ENCODE measurements around the gene RABEP1.

RABEP1 gene

DNA sequence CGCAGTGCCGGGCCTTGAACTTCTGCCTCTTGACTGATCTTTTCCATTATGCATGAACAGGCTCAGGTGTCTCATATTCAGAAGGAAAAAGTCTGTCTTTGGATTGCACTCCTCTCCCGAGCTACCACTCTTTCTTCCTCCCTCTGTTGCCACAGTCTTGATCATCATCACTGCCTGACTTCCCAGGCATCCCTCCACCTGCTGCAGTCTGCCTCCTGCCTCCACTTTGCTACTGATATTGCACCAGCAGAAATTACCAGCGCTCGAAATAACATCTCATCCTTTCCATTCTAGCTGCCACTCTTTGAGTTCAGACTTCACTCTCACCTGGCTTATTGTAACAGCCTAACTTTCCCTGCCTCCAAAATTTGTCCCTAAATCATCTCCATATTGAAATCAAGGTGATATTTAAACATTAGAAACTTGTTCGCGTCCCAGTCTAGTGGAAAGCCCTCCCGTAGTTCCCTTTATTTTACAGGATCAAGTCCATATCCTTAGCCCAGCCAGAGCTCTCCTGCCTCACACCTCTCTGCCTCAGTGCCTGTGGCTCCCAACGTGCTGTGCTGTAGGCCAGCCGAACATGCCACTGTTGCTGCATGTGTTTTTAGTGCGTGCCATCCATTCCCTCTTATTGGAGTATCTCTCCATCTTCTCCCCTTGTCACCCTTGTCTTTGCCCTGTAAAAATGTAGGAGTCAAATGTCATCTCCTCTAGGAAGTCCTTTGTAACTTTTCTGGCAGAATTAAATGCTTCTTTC is 97.4 kb downstream of the RABEP1 start:
- Histone ChIP-seq H3K27me3 (ENCODE audit: control insufficient read depth, insufficient read depth, low read length) (no peaks in the 10 kb centered on the region), H3K27ac (peak overlapping the region; percentile 20), H3K4me3 (ENCODE audit: low read depth, low read length) (no peak overlapping the region), H2AFZ (no peak overlapping the region), H3K9me3 (ENCODE audit: control insufficient read depth, low read length) (no peaks in the 10 kb centered on the region), H3K79me2 (no peaks in the 10 kb centered on the region), H3K4me2 (ENCODE audit: low read length) (no peak overlapping the region), H3K9ac (no peak overlapping the region), H3K36me3 (ENCODE audit: control insufficient read depth, insufficient read depth, low read length) (no peaks in the 10 kb centered on the region), H3K4me1 (peaks cover 9% of the 10 kb centered on the region)
- TF ChIP-seq, protein P1, sequence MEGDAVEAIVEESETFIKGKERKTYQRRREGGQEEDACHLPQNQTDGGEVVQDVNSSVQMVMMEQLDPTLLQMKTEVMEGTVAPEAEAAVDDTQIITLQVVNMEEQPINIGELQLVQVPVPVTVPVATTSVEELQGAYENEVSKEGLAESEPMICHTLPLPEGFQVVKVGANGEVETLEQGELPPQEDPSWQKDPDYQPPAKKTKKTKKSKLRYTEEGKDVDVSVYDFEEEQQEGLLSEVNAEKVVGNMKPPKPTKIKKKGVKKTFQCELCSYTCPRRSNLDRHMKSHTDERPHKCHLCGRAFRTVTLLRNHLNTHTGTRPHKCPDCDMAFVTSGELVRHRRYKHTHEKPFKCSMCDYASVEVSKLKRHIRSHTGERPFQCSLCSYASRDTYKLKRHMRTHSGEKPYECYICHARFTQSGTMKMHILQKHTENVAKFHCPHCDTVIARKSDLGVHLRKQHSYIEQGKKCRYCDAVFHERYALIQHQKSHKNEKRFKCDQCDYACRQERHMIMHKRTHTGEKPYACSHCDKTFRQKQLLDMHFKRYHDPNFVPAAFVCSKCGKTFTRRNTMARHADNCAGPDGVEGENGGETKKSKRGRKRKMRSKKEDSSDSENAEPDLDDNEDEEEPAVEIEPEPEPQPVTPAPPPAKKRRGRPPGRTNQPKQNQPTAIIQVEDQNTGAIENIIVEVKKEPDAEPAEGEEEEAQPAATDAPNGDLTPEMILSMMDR (IDR thresholded peaks at IDR 0.05), result no peak

DNA sequence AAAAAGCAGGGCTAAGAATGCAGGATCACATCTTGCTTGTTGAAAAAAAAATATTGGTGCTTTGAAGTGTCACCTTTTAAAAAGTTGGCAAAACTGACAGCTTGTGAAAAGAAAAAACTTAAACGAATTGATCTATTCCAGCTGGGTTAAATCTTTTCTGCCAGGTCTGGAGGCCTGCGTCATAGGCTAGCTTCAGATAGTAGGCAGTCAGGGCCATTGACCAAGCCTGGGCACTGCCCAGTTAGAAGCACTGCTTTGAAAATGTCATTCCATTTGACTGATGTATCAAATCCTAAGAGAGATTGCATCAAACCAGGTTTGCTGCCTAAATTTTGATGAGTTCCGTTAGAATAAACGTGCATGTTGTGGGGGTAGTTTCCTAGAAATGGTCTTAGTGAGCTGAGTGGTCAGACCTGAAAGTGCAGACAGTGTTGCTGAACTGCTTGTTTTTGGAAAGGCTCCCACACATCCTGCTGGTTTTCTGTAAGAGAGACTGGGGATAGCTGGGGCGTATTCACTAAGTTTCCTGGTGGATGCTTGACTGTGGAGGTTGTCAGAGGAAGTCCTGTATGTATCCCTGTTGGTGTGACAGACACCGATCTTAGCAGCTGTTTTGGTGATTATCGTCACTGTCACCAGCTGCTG is 98.5 kb downstream of the RABEP1 start:
- H3K27me3 ChIP-seq (ENCODE audit: control insufficient read depth, insufficient read depth, low read length), result no peaks in the 10 kb centered on the region
- TF ChIP-seq, protein P1 (IDR thresholded peaks at IDR 0.05), result no peak
- H3K9ac ChIP-seq, result no peak overlapping the region
- H3K4me3 ChIP-seq (ENCODE audit: low read depth, low read length), result no peak overlapping the region
- H3K4me2 ChIP-seq (ENCODE audit: low read length), result no peak overlapping the region
- no peak overlapping the region for H2AFZ ChIP-seq
- H3K4me1 ChIP-seq, result peaks cover 2% of the 10 kb centered on the region
- no peaks in the 10 kb centered on the region for H3K36me3 ChIP-seq (ENCODE audit: control insufficient read depth, insufficient read depth, low read length)
- no peaks in the 10 kb centered on the region for H3K9me3 ChIP-seq (ENCODE audit: control insufficient read depth, low read length)
- H3K79me2 ChIP-seq, result no peaks in the 10 kb centered on the region
- H3K27ac ChIP-seq, result no peak overlapping the region

DNA sequence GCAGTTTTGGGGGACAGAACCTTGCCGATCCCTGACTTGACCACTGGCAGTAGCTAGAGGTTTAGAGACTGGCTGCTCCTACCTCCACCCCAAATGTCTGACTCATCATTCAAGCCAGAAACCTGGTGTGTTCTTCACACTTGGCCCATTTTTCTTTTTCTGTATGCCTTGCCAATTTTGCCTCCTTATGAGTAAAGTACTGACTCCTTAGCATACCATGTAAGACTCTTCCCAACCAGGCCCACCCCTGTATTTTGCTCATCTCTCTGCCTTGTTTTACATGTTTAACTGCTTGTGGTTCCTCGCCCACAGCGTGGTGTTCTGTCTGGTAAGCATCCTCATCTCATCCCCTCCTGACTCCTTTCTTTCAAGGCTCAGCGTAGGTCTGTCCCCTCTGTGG is 99.5 kb downstream of the RABEP1 start:
- H3K79me2 ChIP-seq, result no peaks in the 10 kb centered on the region
- no peaks in the 10 kb centered on the region for H3K36me3 ChIP-seq (ENCODE audit: control insufficient read depth, insufficient read depth, low read length)
- no peak overlapping the region for H3K9ac ChIP-seq
- H3K4me2 ChIP-seq (ENCODE audit: low read length), result no peak overlapping the region
- H3K27ac ChIP-seq, result no peak overlapping the region
- H2AFZ ChIP-seq, result no peak overlapping the region
- H3K4me3 ChIP-seq (ENCODE audit: low read depth, low read length), result no peak overlapping the region
- no peaks in the 10 kb centered on the region for H3K9me3 ChIP-seq (ENCODE audit: control insufficient read depth, low read length)
- TF ChIP-seq, protein P1 (IDR thresholded peaks at IDR 0.05), result no peak
- H3K4me1 ChIP-seq, result peaks cover 2% of the 10 kb centered on the region
- no peaks in the 10 kb centered on the region for H3K27me3 ChIP-seq (ENCODE audit: control insufficient read depth, insufficient read depth, low read length)

DNA sequence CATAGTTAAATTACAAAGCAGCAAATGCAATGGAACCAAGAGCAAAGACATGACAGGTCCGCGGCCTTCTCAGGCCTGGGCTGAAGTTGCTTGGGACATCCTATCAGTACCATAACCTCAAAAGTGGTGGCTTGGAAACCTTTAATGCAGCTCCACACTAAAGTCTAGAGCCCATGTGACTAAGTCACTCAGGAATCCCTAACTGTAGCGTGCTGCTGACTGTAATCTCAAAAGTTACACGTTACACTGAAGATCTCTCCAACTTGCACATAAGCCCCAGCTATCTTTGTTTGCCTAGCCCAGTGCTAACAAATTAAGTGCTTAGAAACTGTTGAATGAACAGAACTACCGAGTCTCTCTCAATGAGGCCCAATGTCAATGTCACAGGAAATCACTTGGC is 109.6 kb downstream of the RABEP1 start:
- Histone ChIP-seq H3K9me3 (ENCODE audit: control insufficient read depth, low read length) (no peaks in the 10 kb centered on the region), H3K9ac (no peak overlapping the region), H3K27ac (no peak overlapping the region), H3K36me3 (ENCODE audit: control insufficient read depth, insufficient read depth, low read length) (no peaks in the 10 kb centered on the region), H3K27me3 (ENCODE audit: control insufficient read depth, insufficient read depth, low read length) (no peaks in the 10 kb centered on the region), H3K4me1 (peaks cover 5% of the 10 kb centered on the region), H2AFZ (no peak overlapping the region), H3K79me2 (no peaks in the 10 kb centered on the region), H3K4me3 (ENCODE audit: low read depth, low read length) (no peak overlapping the region), H3K4me2 (ENCODE audit: low read length) (no peak overlapping the region)
- TF ChIP-seq, protein P1 (IDR thresholded peaks at IDR 0.05), result no peak
